GM21576 (cell line): Measurements from ENCODE around the gene SBNO2.

Source experiments
- ATAC-seq: cut with Tn5 transposase; IDR thresholded peaks from one replicate; pipeline ENCODE4 v1.9.1; 2021; ENCODE audit warnings: mild to moderate bottlenecking, moderate library complexity; ENCODE audit not compliant: unreplicated experiment

Gene SBNO2

GRCh38 chr19:1063909-1064660, 110.0 kb downstream of the SBNO2 start:
- ATAC-seq, result no peak

GRCh38 chr19:1063030-1063908, 110.8 kb downstream of the SBNO2 start:
- no peak for ATAC-seq

DNA sequence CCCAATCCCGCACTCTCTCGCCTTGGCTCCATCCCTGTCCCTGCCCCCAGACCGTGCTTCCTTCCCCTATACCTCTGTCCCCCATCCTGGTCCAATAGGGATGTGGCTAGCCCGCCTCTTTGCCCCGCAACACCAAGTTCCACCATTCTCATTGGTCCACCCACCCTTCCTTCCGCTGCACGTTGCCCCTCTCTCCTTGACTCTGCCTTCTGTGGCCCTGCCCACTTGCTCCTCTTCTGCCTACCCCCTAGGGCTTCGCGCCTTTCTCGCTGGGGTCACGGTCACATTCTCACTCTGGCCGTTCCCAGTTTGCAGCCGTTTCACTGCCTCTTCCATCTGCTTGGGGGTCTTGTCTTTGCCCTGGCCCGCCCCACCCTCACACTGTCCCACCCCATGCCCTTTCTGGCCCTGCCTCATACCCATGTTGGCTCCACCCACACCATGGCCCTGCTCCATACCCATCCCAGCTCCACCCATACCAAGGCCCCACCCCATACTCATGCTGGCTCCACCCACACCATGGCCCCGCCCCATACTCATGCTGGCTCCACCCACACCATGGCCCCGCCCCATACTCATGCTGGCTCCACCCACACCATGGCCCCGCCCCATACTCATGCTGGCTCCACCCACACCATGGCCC, 111.6 kb downstream of the SBNO2 start:
- no peak for ATAC-seq

GRCh38 chr19:1061987-1062386, 112.1 kb downstream of the SBNO2 start:
- no peak for ATAC-seq

- ATAC-seq, result no peak
These were observed 113.4 kb downstream of the SBNO2 start for GRCh38 chr19:1060689-1061088.

DNA sequence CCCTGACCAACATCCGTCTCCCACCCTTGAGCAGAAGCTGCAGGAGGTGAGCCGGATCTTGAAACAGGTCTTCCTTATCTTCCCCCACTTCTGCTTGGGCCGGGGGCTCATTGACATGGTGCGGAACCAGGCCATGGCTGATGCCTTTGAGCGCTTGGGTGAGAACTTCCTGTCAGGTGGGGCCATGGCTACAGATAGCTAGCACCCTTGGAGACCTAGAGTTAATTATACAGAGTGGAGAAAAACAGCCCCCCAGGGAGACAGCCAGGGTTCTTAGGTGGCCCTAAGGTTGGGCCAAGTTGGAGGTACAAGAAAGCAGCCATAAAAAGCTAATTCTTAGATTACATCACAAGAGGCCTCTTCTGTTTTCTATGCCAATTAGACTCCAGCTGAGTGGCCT, 116.0 kb downstream of the SBNO2 start:
- no peak for ATAC-seq
